ENCODE measurements around the gene SDHAF2.
"Not testable (repeated sequence)": the region's sequence is repeated elsewhere in the genome, so short reads cannot be mapped to it uniquely, and the experiment has no call there.

The SDHAF2 gene

GRCh38 chr11:61429691-61430582 lies at the start of gene SDHAF2, which contains the start of gene CPSF7:
TSS of gene SDHAF2 (plus strand) at chr11:61430124. CDS start at chr11:61430147, 23 bp downstream.
TSS of gene CPSF7 (minus strand) at chr11:61429975. CDS start at chr11:61429235, 740 bp downstream.
- DNase-seq (ENCODE audit: low read depth in 2 of 2), result peak; percentile 98 to 99

GRCh38 chr11:61380884-61381283 lies 49.0 kb upstream of the SDHAF2 start:
- DNase-seq (ENCODE audit: low read depth in 2 of 2), result no peak

GRCh38 chr11:61383859-61384258 lies 46.1 kb upstream of the SDHAF2 start:
- not testable (repeated sequence) for DNase-seq (ENCODE audit: low read depth in 2 of 2)

DNA sequence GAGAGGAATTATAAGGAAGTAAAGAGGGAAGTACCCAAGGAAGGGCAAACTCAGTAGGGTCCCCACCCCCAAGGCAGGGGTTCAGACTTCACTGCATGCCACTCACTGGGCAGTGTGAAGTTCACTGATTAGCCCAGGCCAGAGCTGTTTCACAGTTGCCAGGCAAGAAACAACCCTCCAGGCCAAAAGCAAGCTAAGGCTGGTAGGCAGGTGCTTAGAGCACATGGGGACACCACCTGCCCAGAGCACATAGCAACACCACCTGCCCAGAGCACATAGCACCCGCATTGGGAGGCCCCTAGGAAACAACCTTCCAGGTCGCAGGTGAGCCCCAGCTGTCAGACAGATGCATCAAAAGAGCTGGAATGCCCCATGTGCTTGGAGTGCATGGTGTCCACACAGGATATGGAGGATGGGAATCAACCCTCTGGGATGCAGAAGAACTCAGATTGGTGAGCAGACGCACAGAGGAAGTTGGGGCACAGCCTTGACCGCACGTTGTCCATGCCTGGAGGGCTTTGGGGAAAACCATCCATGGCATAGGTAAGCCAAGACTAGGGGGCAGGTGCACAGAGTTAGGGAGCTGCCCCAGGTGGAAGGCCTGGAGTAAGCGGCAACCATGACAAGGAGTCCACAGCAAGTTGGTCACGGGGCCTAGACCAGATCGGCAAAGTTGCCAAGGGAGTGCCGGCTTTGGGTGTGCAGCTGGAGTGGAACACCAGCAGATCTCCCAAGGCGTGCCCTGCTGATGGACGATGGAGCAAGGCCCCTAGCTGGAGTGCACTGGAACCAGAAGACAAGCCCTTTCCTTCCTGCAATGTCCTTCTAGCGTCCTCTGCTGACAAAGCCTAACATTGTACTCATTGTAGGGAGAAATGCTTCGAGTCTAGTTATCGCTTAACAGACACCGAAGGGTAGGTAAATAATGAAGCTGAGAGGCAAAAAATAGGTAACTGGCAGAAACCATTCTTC lies 45.4 kb upstream of the SDHAF2 start:
- DNase-seq (ENCODE audit: low read depth in 2 of 2), result no peak

DNA sequence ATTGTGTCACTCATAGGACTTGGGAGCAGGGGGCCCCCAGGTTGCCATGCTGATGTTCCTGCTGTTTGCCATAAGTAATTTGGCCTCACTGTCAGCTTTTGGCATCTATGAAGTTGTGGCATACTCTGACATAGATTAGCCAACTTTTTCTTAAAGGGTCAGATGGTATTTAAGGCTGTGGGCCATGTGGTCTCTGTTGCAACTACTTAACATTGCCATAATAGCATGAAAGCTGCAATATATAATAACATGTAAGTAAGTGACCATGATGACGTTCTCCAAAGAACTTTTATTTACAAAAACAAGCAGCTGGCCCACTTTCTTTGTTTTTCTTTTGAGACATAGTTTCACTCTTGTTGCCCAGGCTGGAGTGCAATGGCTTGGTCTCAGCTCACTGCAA lies 39.8 kb upstream of the SDHAF2 start:
- no peak for DNase-seq (ENCODE audit: low read depth in 2 of 2)

DNA sequence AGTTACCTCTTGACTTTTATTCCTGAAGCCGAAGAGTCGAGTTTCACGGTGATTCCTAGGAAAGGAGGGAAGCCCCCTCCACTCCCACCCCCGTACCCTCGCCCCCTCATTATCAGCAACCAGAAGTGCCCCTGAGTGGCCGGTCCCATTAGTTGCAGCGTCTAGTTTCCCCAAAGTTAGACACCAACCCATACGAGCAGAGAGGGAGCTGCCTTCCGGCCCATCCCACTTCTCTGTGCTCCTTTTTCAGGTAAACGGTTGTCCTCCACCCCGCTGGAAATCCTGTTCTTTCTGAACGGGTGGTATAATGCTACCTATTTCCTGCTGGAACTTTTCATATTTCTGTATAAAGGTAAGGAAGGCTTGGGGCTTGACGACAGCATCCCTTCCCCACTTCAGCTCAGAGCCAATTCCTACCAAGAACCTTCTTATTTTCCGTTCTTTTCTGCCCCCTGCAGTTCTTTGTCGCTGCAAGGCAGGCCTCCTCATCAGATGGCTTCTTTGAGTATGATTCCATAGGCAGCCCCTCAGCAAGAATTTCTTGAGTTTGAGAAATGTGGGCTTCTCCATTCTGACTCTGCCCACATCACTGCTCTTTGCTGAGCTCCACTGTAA lies 36.8 kb upstream of the SDHAF2 start:
- DNase-seq (ENCODE audit: low read depth in 2 of 2), result no peak

DNA sequence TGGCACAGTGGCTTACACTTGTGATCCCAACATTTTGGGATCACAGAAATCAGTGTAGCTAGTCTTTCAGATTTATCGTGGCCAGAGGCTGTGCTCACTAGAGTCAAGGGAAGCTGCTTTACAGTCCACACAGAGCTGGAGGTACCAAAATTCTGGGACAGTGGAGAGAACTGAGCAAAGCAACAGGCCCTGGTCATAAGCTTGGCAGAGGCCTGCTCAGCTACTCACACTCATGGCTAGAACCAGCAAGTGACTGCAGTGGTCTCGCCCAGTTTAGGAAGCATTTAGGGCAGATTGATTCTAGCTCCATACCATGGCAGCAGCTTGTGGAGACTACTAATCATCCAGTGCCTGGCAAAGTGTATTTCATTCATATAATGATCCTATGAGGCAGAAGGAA lies 28.8 kb upstream of the SDHAF2 start:
- DNase-seq (ENCODE audit: low read depth in 2 of 2), result no peak

DNA sequence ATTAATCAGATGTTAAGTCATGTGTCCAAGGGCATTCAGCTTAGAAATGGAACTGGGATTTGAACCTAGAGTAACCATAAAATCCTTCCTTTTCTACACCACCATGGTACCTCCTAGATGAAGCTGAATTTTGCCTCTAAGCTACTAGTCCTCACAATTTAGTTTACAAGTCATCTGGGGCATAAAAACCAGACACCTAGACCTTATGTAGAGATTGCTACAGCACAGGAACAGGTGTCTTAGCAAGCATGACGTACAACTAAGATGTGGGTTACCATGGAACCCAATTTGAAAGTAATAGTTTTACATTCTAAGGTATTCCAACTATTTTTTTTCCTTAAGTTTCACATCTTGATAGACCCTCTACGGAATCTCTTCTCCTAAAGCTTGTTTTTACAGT lies 28.4 kb upstream of the SDHAF2 start:
- DNase-seq (ENCODE audit: low read depth in 2 of 2), result no peak

DNA sequence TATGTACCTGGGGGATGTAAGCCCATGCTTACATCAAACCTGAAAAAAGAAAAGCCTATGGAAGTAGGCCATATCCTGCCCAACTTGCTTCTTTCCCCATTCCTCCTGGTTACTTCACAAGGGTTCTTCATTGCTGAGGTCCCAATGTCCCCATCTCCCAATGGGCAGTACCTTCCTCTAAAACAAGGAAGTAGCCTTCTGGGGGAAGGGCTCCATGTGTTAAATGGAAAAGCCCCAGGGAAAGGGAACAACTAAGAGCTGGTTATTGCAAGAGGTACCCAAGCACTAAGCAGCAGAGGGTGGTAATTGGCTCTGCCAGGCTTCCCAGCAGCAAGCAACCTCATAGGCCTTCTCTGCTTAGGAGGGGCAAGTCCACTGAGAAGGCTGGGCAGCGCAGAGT lies 26.3 kb upstream of the SDHAF2 start:
- DNase-seq (ENCODE audit: low read depth in 2 of 2), result no peak

GRCh38 chr11:61404103-61404502 lies 25.8 kb upstream of the SDHAF2 start:
- DNase-seq (ENCODE audit: low read depth in 2 of 2), result no peak

DNA sequence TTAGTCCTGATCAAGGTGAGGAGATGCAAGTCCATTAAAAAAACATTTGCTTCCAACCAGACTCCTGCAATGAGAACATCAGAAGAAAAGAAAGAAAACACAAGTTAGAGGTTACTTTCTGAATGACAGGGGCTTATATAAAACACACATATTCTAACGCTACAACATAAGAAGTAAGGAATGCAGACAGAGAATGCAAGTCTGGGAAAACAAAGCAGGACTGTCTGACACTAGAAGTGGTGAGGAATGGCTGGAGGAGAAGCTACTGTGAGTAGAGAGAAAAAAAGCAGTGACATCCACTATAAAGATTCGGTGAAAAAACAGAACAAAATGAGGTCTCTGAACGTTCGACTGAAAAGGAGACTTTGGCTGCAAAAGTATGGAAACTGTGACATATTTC lies 25.3 kb upstream of the SDHAF2 start:
- no peak for DNase-seq (ENCODE audit: low read depth in 2 of 2)

- DNase-seq (ENCODE audit: low read depth in 2 of 2), result no peak
Observed at GRCh38 chr11:61406067-61406466, 23.9 kb upstream of the SDHAF2 start.

- no peak for DNase-seq (ENCODE audit: low read depth in 2 of 2)
Observed at GRCh38 chr11:61406991-61407728, 22.8 kb upstream of the SDHAF2 start.

GRCh38 chr11:61411589-61411988 lies 18.3 kb upstream of the SDHAF2 start:
- no peak for DNase-seq (ENCODE audit: low read depth in 2 of 2)

- DNase-seq (ENCODE audit: low read depth in 2 of 2), result no peak
Observed at GRCh38 chr11:61413496-61413895, 16.4 kb upstream of the SDHAF2 start.

DNA sequence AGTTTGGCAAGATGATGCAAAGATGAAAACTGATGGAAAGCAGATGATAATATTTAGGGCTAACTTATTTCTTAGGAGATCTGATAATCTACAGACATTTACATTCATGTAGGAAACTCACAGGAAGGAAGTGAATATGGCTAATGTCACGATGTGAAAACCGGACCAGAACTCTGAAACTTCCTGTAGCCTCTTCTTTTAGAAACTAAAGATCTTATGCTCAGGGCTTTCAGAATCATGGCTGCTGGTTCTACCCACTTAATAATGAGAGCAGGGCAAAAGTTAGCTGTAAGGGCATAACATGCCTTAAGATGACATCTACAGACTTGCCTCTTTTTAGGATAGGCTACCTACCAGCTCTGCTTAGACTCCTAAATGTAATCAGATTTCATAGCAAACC lies 15.4 kb upstream of the SDHAF2 start:
- no peak for DNase-seq (ENCODE audit: low read depth in 2 of 2)

- no peak for DNase-seq (ENCODE audit: low read depth in 2 of 2)
Observed at GRCh38 chr11:61415381-61415780, 14.5 kb upstream of the SDHAF2 start.

DNA sequence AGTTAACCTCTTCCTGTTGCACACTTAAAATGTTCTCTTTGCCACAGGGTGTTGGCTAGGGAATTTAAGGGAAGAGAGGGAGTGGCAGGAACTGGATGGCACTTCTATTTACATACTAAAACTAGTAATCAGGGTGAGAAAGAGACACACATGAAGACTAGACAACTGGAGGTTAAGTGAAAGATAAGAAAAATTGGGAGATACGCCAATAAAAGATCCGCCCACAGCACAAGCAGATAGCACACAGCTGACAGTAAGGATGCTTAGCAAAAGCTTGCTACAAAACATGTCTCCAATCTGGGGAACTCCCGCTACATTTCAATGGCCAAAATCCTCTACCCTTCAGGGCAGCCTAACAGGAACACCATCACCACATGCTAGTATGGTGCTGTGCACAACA lies 13.0 kb upstream of the SDHAF2 start:
- DNase-seq (ENCODE audit: low read depth in 2 of 2), result no peak

DNA sequence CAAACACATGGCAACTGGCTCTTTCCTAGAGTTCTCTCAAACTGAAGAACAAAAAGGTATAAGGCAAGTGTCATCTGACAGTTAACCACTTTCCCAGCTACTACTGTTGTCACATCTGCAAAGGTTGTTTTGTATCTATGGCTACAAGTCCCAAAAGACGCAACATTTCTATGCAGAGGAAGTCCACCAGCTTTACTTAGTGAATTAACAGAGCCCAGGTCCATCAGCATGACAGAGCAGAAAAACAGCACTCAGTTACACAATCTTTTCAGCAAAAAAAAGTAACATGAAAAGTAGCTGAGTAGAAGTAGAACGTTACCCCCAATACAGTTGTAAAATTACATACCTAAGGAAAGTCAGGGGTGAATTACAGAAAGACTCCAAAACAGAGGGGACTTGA lies 12.3 kb upstream of the SDHAF2 start:
- DNase-seq (ENCODE audit: low read depth in 2 of 2), result no peak

GRCh38 chr11:61418136-61418535 lies 11.8 kb upstream of the SDHAF2 start:
- no peak for DNase-seq (ENCODE audit: low read depth in 2 of 2)

DNA sequence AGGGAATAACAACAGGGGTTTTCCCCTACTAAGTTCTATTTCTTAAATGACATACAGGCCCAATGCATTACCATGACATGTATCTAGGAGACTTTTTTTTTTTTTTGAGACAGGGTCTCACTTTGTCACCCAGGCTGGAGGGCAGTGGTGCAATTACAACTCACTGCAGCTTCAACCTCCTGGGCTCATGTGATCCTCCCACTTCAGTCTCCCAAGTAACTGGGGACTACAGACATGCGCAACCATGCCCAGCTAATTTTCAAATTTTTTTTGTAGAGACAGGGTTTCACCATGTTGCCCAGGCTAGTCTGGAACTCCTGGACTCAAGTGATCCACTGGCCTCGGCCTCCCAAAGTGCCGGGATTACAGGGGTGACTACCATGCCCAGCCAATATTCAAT lies 7.7 kb upstream of the SDHAF2 start:
- no peak for DNase-seq (ENCODE audit: low read depth in 2 of 2)
